Midbrain (tissue), 1 donor: ENCODE measurements around the gene TRIM65.
"Not testable (repeated sequence)": the region's sequence is repeated elsewhere in the genome, so short reads cannot be mapped to it uniquely, and the experiment has no call there.

Source experiments
- DNase-seq: peaks from one replicate; lab custom pipeline; 2025; lab: John Stamatoyannopoulos, UW

The TRIM65 gene

GRCh38 chr17:75851693-75851991 lies 45.1 kb downstream of the TRIM65 start:
- DNase-seq = not testable (repeated sequence)

GRCh38 chr17:75850928-75851692 lies 45.6 kb downstream of the TRIM65 start:
- DNase-seq = peak; percentile 78

- no peak for DNase-seq
Measured at GRCh38 chr17:75849724-75850123, 47.0 kb downstream of the TRIM65 start.

- DNase-seq = no peak
Measured at GRCh38 chr17:75849279-75849646, 47.5 kb downstream of the TRIM65 start.

- peak; percentile 78 for DNase-seq
Measured at GRCh38 chr17:75848523-75849278, 48.0 kb downstream of the TRIM65 start.

GRCh38 chr17:75847614-75848522 lies 48.9 kb downstream of the TRIM65 start:
- DNase-seq = no peak

- no peak for DNase-seq
Measured at GRCh38 chr17:75846692-75847613, 49.8 kb downstream of the TRIM65 start.

- no peak for DNase-seq
Measured at GRCh38 chr17:75845933-75846691, 50.6 kb downstream of the TRIM65 start.

GRCh38 chr17:75845058-75845711 lies 51.6 kb downstream of the TRIM65 start:
- peak; percentile 46 for DNase-seq

- no peak for DNase-seq
Measured at GRCh38 chr17:75844530-75845057, 52.2 kb downstream of the TRIM65 start.

- DNase-seq = no peak
Measured at GRCh38 chr17:75843577-75844529, 52.9 kb downstream of the TRIM65 start, which contains the start of gene UNC13D. TSS of gene UNC13D (minus strand) at chr17:75844404. CDS start at chr17:75844337, 67 bp downstream.

GRCh38 chr17:75842963-75843576 lies 53.7 kb downstream of the TRIM65 start:
- no peak for DNase-seq

- no peak for DNase-seq
Measured at GRCh38 chr17:75842411-75842810, 54.3 kb downstream of the TRIM65 start.

- no peak for DNase-seq
Measured at GRCh38 chr17:75840799-75841164, 56.0 kb downstream of the TRIM65 start.

GRCh38 chr17:75839942-75840798 lies 56.6 kb downstream of the TRIM65 start:
- no peak for DNase-seq
